ENCODE results near the gene TRAIP. TPM values are rescaled to one million over a fixed set of nuclear protein-coding genes. Genes with fewer than 3 reads are reported as not detected.

Gene TRAIP
- total RNA-seq, 1 donor from 2014 or later = 6.4 TPM

DNA sequence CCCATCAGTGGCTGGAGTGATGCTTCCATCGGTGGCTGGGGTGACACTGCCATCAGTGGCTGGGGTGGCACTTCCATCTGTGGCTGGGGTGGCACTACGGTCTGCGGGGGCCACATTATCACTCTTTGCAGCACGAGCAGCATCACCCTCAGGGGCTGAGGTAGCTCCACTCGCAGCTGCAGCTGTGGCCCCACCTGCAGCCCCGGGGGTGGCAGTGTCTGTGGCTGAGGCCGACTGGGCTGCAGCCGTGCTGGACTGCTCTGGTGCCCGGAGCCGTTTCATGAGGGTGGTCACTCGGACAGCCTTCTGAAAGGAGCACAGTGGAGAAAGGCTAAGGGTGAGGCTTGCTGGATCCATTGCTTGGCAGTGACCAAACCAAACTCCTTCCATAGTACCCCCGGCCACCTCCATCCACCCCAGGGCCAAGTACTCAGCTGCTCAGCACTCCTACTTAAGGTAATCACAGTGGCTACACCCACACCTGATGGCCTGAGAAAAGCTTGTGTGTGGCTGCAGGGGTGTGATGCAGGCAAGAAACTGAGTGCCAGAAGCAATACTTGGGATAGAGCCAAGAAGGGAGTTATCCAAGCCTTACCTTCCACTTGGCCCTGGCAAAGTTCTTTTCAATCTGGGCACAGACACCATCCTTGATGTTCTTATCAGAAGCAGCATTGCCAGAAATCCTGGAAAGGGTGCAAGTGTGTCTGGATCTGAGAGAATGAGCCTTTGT, 3.4 kb upstream of the TRAIP start:
- Mint-ChIP-seq H3K27ac (no peak overlapping the region), H3K4me1 (peaks cover 15% of the 10 kb centered on the region), H3K36me3 (ENCODE audit: low read depth) (peaks cover 3% of the 10 kb centered on the region), H3K9me3 (no peaks in the 10 kb centered on the region), H3K27me3 (peaks cover 14% of the 10 kb centered on the region), H3K4me3 (no peak overlapping the region)
- ATAC-seq (ENCODE audit: low read depth) (no peak), DNase-seq (no peak)
- ChIA-PET POLR2A (no interaction called here), CTCF (interaction anchor here (1.1 kb wide), 1 partner anchor 21 kb away, joined by 3 read pairs; no protein-coding TSS in a partner anchor)
- intact Hi-C loops (cut with micrococcal nuclease) = no loop called here
- TF ChIP-seq, protein P1, sequence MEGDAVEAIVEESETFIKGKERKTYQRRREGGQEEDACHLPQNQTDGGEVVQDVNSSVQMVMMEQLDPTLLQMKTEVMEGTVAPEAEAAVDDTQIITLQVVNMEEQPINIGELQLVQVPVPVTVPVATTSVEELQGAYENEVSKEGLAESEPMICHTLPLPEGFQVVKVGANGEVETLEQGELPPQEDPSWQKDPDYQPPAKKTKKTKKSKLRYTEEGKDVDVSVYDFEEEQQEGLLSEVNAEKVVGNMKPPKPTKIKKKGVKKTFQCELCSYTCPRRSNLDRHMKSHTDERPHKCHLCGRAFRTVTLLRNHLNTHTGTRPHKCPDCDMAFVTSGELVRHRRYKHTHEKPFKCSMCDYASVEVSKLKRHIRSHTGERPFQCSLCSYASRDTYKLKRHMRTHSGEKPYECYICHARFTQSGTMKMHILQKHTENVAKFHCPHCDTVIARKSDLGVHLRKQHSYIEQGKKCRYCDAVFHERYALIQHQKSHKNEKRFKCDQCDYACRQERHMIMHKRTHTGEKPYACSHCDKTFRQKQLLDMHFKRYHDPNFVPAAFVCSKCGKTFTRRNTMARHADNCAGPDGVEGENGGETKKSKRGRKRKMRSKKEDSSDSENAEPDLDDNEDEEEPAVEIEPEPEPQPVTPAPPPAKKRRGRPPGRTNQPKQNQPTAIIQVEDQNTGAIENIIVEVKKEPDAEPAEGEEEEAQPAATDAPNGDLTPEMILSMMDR (IDR thresholded peaks at IDR 0.05) = no peak

DNA sequence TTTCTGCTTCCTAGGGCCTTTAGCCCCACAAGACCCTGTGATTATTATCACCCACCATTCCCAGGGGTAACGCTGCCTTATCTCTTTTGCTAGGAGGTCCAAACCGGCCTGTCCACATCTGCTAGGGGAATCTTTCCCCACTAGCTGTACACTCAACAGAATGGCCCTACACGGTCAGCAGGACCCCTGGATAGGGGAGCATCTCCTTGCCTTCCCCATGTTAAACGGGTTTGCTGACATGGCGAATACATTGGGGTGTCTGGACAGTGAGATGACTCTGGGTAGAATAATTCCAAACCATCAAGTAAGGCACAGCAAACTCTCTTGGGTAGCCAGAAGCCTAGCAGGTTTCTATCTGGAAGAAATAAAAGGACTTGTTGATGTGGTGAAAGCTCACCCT, 702 bp downstream of the TRAIP start:
- intact Hi-C loops (cut with micrococcal nuclease) = loop anchor here (1.0 to 2.0 kb wide), 6 partner anchors 47 to 299 kb away; partner anchors contain the start of genes INKA1, IP6K1, MON1A and MST1R
- Mint-ChIP-seq H3K27ac (no peak overlapping the region), H3K4me3 (peak overlapping the region; percentile 86), H3K36me3 (ENCODE audit: low read depth) (peaks cover 3% of the 10 kb centered on the region), H3K9me3 (no peaks in the 10 kb centered on the region), H3K4me1 (peaks cover 15% of the 10 kb centered on the region), H3K27me3 (peaks cover 3% of the 10 kb centered on the region)
- TF ChIP-seq, protein P1 (IDR thresholded peaks at IDR 0.05) = no peak
- no peak for DNase-seq
- ATAC-seq (ENCODE audit: low read depth) = no peak
- POLR2A ChIA-PET = interaction anchor here (0.6 to 1.2 kb wide), 3 partner anchors 50 to 132 kb away, joined by 3 read pairs; partner anchors contain the start of genes GMPPB and IP6K1
- CTCF ChIA-PET = no interaction called here

DNA sequence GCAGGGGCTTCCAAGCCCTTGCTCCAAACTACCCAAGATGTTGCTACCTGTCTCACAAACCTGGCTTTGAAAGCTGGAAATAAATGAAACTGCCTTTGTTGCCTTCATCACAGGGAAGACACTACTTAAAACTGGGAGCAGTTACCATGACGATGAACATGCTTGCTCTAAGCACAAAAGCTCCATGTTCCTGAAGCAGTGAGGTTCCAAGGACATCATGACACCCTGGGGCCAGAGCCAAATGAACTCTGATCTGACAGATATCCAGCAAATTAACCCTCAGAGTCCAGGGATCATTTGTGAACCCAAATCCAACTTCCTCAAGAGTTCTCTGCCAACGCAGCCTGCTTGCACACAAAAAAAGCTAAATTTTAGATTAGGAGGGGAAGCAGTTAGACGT, 10.7 kb downstream of the TRAIP start:
- ChIA-PET CTCF (no interaction called here), POLR2A (no interaction called here)
- ATAC-seq (ENCODE audit: low read depth) (no peak), DNase-seq (no peak)
- TF ChIP-seq, protein P1 (IDR thresholded peaks at IDR 0.05) = no peak
- Mint-ChIP-seq H3K9me3 (no peaks in the 10 kb centered on the region), H3K27ac (no peak overlapping the region), H3K4me3 (no peak overlapping the region), H3K27me3 (no peaks in the 10 kb centered on the region), H3K4me1 (no peaks in the 10 kb centered on the region), H3K36me3 (ENCODE audit: low read depth) (peaks cover 7% of the 10 kb centered on the region)
- intact Hi-C loops (cut with micrococcal nuclease) = no loop called here

DNA sequence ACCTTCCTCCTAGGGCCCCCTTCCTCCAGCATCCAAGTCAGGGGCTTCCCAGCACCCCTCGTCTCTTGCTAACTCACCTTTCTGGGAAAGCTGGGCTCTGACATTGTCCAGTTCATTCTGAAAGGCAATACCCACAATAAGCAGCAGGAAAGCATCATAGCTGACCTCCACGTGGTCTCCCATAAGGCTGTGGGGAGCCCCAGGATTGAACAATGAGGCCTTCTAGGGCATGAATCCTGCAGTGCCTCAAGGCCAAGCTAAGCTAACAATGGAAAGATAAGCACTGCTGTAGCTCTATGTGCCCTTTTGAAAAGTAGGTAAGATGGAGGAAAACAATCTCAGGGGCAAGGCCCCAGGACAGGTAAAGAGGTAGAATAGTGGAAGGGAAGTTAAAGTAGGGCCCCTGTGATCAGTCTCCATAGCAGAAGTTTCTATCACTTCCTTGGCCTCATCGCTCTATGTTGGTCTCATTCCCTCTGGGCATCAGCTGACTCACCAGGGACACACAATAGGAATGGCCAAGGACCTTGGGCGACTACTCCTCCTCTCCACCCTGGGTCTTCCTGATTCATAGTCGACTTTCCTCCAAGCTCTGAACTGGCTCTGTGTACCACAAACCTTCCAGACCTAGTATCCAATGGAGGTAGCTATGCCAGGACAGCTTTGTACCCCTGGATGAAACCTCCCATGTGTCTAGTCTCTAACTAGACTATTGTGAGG, 11.7 kb downstream of the TRAIP start:
- TF ChIP-seq, protein P1 (IDR thresholded peaks at IDR 0.05) = no peak
- ATAC-seq (ENCODE audit: low read depth) = no peak
- no peak for DNase-seq
- H3K27me3 Mint-ChIP-seq = no peaks in the 10 kb centered on the region
- H3K4me1 Mint-ChIP-seq = no peaks in the 10 kb centered on the region
- CTCF ChIA-PET = interaction anchor here (0.9 kb wide), 1 partner anchor 31 kb away, joined by 3 read pairs; the partner anchor contains the start of gene UBA7
- no peaks in the 10 kb centered on the region for H3K9me3 Mint-ChIP-seq
- H3K36me3 Mint-ChIP-seq (ENCODE audit: low read depth) = peaks cover 7% of the 10 kb centered on the region
- POLR2A ChIA-PET = interaction anchor here (1.2 kb wide), 1 partner anchor 42 kb away, joined by 3 read pairs; the partner anchor contains the start of gene INKA1
- no peak overlapping the region for H3K27ac Mint-ChIP-seq
- intact Hi-C loops (cut with micrococcal nuclease) = no loop called here
- no peak overlapping the region for H3K4me3 Mint-ChIP-seq

All from activated B cell treated with CpG ODN at 0.5 μM for 24 hours (primary cell).